Naive B cell (primary cell): ENCODE measurements around the gene LRRTM3. TPM values are rescaled to one million over a fixed set of nuclear protein-coding genes. Genes with fewer than 3 reads are reported as not detected.

ENCODE experiments used
- ATAC-seq, 2 donors: fragments of 150-1000 bp; cut with Tn5 transposase; 2 replicates each; pipeline ENCODE4 v1.10.0; 2021; ENCODE audit warnings: low read depth in 2 of 2, mild to moderate bottlenecking in 2 of 2, moderate library complexity in 2 of 2
- DNase-seq: peaks from one replicate; pipeline ENCODE4 v3.0.0; 2022
- H3K27ac Mint-ChIP-seq, 6 donors: one replicate each; pipeline ENCODE4 v1.8.0; 2020 to 2022; ENCODE audit warnings: mild to moderate bottlenecking in 6 of 6, mixed read lengths in 6 of 6, moderate library complexity in 5 of 6, inconsistent platforms in 2 of 6
- H3K27me3 Mint-ChIP-seq, 3 donors: one replicate each; pipeline ENCODE4 v1.8.0; 2021 to 2022; ENCODE audit warnings: mixed read lengths in 3 of 3, mild to moderate bottlenecking in 1 of 3
- H3K36me3 Mint-ChIP-seq, 2 donors: one replicate each; pipeline ENCODE4 v1.8.0; 2020 to 2022; ENCODE audit warnings: mixed read lengths in 2 of 2, inconsistent platforms in 1 of 2, mild to moderate bottlenecking in 1 of 2
- H3K4me1 Mint-ChIP-seq, 3 donors: one replicate each; pipeline ENCODE4 v1.8.0; 2020 to 2022; ENCODE audit warnings: mixed read lengths in 3 of 3, inconsistent platforms in 1 of 3, mild to moderate bottlenecking in 1 of 3, moderate library complexity in 1 of 3
- H3K4me3 Mint-ChIP-seq, 8 donors: one replicate each; pipeline ENCODE4 v1.8.0; 2020 to 2022; ENCODE audit warnings: mild to moderate bottlenecking in 8 of 8, mixed read lengths in 8 of 8, moderate library complexity in 8 of 8, inconsistent platforms in 2 of 8
- H3K9me3 Mint-ChIP-seq, 7 donors: one replicate each; pipeline ENCODE4 v1.8.0; 2020 to 2022; ENCODE audit warnings: mixed read lengths in 7 of 7, mild to moderate bottlenecking in 5 of 7, inconsistent platforms in 2 of 7, moderate library complexity in 1 of 7
- polyA plus RNA-seq, 6 donors: library from polyadenylated mRNA; unstranded; fragments of 300-500 nt; fragmentation: Illumina TruSeq; gene quantifications; one replicate each; pipeline ENCODE4 v1.2.3, GENCODE V29; 2021; ENCODE audit warnings: low read depth in 6 of 6

The LRRTM3 gene
- polyA plus RNA-seq, 6 donors from 2014 or later = not detected

DNA sequence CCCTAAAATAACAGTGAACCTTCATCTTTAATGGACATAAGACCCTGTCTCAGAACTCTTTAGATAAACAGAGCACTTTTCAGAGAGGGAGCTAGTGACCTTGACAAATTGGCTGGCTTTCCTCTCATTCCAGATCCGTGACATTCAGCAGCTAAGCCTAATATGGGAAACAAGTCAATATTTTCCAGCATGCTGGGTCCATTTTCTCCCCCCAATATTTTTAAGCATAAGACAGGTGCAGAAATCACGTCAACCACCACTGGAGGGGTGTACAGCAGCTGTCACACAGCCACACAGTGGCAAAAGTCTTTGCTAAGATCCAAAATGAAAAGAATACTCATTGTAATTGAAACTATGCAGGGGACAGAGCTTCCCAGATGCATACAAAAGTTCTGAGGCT lies 26.1 kb downstream of the LRRTM3 start:
- H3K36me3 Mint-ChIP-seq = no peaks in the 10 kb centered on the region
- H3K27me3 Mint-ChIP-seq = peaks cover 0 to 4% (median 0%) of the 10 kb centered on the region in 3 donors

GRCh38 chr10:66958466-66958865 lies 32.6 kb downstream of the LRRTM3 start:
- Mint-ChIP-seq H3K36me3 (no peaks in the 10 kb centered on the region), H3K27ac (no peak overlapping the region), H3K4me3 (no peak overlapping the region), H3K9me3 (no peaks in the 10 kb centered on the region), H3K27me3 (peaks cover 0 to 6% (median 0%) of the 10 kb centered on the region in 3 donors), H3K4me1 (no peaks in the 10 kb centered on the region)
- DNase-seq (no peak), ATAC-seq (no peak)

More for the DNA sequence above, 26.1 kb downstream of the LRRTM3 start:
- Mint-ChIP-seq H3K4me1 (no peaks in the 10 kb centered on the region), H3K27ac (no peak overlapping the region), H3K4me3 (no peak overlapping the region), H3K9me3 (no peaks in the 10 kb centered on the region)
- DNase-seq (no peak), ATAC-seq (no peak)

- H3K4me3 Mint-ChIP-seq = no peak overlapping the region
- no peak for DNase-seq
- ATAC-seq = no peak
Observed at GRCh38 chr10:66964946-66965345, 39.1 kb downstream of the LRRTM3 start.

GRCh38 chr10:66980246-66980815 lies 54.5 kb downstream of the LRRTM3 start:
- Mint-ChIP-seq H3K27ac (no peak overlapping the region), H3K27me3 (no peaks in the 10 kb centered on the region), H3K9me3 (peaks cover 0 to 3% (median 0%) of the 10 kb centered on the region in 7 donors), H3K4me1 (no peaks in the 10 kb centered on the region), H3K36me3 (no peaks in the 10 kb centered on the region), H3K4me3 (no peak overlapping the region)
- DNase-seq (no peak), ATAC-seq (no peak)

More at GRCh38 chr10:66964946-66965345, 39.1 kb downstream of the LRRTM3 start:
- Mint-ChIP-seq H3K36me3 (no peaks in the 10 kb centered on the region), H3K9me3 (no peaks in the 10 kb centered on the region), H3K4me1 (no peaks in the 10 kb centered on the region), H3K27me3 (no peaks in the 10 kb centered on the region), H3K27ac (no peak overlapping the region)

DNA sequence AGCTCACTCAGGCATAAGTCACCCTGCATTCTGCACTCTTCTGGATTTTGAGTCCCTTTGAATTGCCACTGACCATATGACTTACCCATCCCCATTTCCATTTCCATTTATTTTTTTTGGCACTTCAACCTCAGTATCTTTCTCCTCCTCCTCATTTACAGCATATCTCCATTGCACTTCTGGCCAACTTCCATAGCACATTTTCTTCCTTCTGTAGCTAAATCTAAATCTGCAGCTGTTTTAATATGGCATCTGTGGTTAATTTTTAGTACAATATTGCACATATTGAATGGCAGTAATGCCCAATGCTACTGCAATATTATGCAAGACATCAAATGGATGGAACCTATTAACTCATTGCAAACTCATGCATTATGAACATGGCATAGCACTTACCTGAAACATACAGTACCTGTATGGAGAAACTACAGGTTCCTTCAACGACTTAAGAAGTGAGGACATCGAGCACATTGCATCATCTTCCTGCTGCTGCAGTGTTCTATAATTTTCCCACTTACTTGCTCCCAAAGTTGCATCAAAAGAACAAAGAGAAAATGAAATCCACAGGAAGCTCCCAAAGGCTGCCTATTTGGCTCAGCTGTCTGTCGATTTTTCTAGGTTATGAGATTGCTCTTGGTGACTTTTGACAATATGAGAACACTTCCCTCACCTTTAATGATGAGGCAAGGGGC lies 55.7 kb downstream of the LRRTM3 start:
- peaks cover 0 to 3% (median 0%) of the 10 kb centered on the region in 7 donors for H3K9me3 Mint-ChIP-seq
- no peak overlapping the region for H3K27ac Mint-ChIP-seq
- no peak overlapping the region for H3K4me3 Mint-ChIP-seq
- no peak for DNase-seq
- ATAC-seq = no peak
- H3K36me3 Mint-ChIP-seq = no peaks in the 10 kb centered on the region
- no peaks in the 10 kb centered on the region for H3K27me3 Mint-ChIP-seq
- H3K4me1 Mint-ChIP-seq = no peaks in the 10 kb centered on the region

GRCh38 chr10:66982053-66982420 lies 56.2 kb downstream of the LRRTM3 start:
- Mint-ChIP-seq H3K36me3 (no peaks in the 10 kb centered on the region), H3K9me3 (peaks cover 0 to 5% (median 0%) of the 10 kb centered on the region in 7 donors), H3K27ac (no peak overlapping the region), H3K4me1 (no peaks in the 10 kb centered on the region), H3K27me3 (no peaks in the 10 kb centered on the region), H3K4me3 (no peak overlapping the region)
- ATAC-seq (no peak), DNase-seq (no peak)

DNA sequence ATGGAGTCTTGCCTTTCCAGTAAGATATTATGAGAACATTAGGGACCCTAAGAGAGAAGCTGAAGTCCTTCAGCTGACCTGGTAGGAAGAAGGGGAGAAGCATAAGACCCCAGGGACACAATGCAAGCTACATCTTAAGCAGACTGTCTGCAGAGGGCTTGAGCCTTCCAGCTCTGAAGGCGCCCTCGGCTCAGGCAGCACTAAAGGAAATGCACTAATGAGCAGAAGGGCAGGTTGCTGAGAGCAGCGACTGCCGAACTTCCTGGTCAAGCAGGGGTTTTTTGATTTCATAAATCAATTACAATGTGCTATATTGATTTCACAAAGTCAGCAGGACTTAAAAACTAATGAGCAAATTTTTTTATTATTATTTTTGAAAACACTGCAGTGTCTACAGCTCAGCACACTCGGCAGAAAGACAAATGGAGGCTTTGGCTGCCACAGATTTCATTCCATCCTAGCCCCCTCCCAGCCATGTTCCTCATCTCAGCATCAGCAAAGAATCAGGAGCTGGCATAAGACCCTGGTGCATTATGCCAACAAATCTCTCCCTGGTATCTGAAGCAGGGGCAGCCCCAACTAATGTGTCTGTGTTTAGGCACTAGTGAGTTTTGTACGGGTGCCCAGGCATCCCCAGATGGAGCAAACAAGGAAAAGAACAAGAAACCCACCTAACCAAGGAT lies 57.1 kb downstream of the LRRTM3 start:
- Mint-ChIP-seq H3K9me3 (peaks cover 0 to 8% (median 0%) of the 10 kb centered on the region in 7 donors), H3K27ac (no peak overlapping the region), H3K4me3 (no peak overlapping the region), H3K36me3 (no peaks in the 10 kb centered on the region), H3K27me3 (no peaks in the 10 kb centered on the region), H3K4me1 (no peaks in the 10 kb centered on the region)
- no peak for ATAC-seq
- no peak for DNase-seq

DNA sequence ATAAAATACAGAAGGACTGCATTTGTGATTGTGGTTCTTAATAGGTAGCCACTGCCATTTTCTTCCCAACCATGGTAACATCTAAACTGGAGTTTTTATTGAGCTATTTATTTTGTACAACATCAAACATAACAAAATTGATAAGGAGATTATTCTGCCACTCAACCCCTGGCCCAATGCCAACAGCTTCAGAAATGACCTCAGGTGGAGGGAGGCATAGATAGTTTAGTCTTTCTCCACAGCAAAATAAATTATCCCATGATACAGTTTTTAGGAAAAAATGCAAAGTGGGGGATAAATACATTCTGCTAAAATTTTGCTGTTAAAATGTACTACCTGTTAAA lies 57.6 kb downstream of the LRRTM3 start:
- H3K4me3 Mint-ChIP-seq = no peak overlapping the region
- H3K4me1 Mint-ChIP-seq = no peaks in the 10 kb centered on the region
- H3K27me3 Mint-ChIP-seq = no peaks in the 10 kb centered on the region
- no peak for ATAC-seq
- no peak overlapping the region for H3K27ac Mint-ChIP-seq
- DNase-seq = no peak
- peaks cover 0 to 8% (median 0%) of the 10 kb centered on the region in 7 donors for H3K9me3 Mint-ChIP-seq
- no peaks in the 10 kb centered on the region for H3K36me3 Mint-ChIP-seq

- Mint-ChIP-seq H3K36me3 (no peaks in the 10 kb centered on the region), H3K27ac (no peak overlapping the region), H3K9me3 (peaks cover 0 to 5% (median 0%) of the 10 kb centered on the region in 7 donors), H3K4me3 (no peak overlapping the region), H3K27me3 (no peaks in the 10 kb centered on the region), H3K4me1 (no peaks in the 10 kb centered on the region)
- ATAC-seq (no peak), DNase-seq (no peak)
Observed at GRCh38 chr10:66990143-66990830, 64.5 kb downstream of the LRRTM3 start.

- no peak for DNase-seq
- Mint-ChIP-seq H3K27me3 (peaks cover 0 to 4% (median 0%) of the 10 kb centered on the region in 3 donors), H3K4me3 (no peak overlapping the region), H3K27ac (no peak overlapping the region), H3K4me1 (no peaks in the 10 kb centered on the region), H3K36me3 (no peaks in the 10 kb centered on the region), H3K9me3 (peaks cover 0 to 3% (median 0%) of the 10 kb centered on the region in 7 donors)
- ATAC-seq = no peak
Observed at GRCh38 chr10:66996996-66997395, 71.2 kb downstream of the LRRTM3 start.

DNA sequence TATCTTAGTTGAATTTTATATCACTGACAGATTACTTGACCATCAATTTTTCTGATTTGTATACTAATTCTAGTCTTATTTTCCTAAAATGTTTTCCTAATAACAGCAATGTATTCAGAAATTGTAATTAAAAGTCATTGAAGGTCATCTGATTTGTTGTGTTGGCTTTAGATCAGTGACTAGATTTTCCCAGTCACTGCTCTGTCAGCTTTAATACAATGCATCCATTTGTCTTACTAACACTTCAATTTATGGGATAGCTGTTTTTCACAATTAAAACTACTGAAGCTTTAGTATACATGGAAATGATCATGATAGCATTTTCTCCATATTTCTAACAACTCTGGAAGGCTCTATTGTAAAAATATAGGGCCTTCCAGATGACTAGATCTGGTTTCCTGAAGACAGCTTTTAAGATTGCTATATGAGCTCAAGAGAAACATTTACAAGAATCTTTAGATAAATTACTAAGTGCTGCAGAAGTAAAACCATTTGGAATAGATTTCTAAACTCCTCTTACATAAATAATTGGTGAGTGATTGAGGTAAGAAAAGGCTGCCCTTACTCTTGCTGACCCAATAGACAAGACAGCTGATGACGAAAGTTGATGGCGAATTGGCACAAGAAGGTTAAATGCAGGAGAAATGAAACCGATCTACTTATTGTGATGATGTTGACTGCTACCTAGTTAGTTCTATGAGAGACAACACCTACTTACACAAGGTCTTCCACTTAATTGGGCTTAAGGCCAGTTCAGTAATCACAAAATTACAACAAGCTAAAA lies 74.1 kb downstream of the LRRTM3 start:
- Mint-ChIP-seq H3K4me1 (no peaks in the 10 kb centered on the region), H3K27me3 (peaks cover 0 to 4% (median 0%) of the 10 kb centered on the region in 3 donors), H3K36me3 (no peaks in the 10 kb centered on the region), H3K4me3 (no peak overlapping the region), H3K9me3 (peaks cover 0 to 3% (median 0%) of the 10 kb centered on the region in 7 donors), H3K27ac (no peak overlapping the region)
- no peak for DNase-seq
- no peak for ATAC-seq

DNA sequence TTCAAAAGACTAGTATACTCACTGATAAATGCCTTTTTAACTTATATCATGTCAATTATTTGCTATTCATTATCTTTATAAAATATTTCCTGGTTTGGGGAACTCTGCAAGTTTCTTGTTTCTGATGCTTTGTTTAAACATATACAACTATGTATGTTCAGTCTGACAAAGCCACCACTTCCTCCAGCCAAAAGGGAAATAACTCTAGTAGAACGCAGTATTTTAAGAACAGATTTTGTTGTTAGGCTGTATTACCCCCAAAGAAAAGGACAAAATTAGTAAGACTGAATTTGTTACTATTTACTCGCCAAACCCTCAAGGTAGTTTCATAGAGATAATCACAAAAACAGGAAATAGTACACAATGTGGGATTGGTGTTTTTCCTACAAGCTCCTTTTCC lies 78.9 kb downstream of the LRRTM3 start:
- Mint-ChIP-seq H3K9me3 (peaks cover 0 to 1% (median 0%) of the 10 kb centered on the region in 7 donors), H3K27ac (no peak overlapping the region), H3K36me3 (no peaks in the 10 kb centered on the region), H3K4me1 (no peaks in the 10 kb centered on the region), H3K27me3 (no peaks in the 10 kb centered on the region), H3K4me3 (no peak overlapping the region)
- no peak for DNase-seq
- no peak for ATAC-seq

DNA sequence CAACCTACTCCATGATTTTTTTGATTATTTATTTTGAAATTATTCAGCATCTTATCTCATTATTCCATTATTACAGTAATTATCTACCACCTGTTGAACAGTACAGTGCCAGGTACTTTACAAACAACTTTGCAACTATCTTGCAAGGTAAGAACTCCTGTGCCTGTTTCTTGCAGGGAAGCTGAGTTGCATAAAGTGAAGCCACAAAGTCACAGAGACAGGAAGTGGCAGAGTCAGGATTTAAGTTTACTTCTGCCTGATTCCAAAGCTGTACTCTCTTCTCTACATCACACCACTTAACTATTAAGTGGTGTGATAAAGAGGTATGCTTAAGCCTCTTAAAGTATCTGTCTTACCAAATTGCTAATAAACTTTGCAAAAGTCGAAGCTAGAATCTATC lies 80.1 kb downstream of the LRRTM3 start:
- no peaks in the 10 kb centered on the region for H3K4me1 Mint-ChIP-seq
- no peak for DNase-seq
- H3K9me3 Mint-ChIP-seq = peaks cover 0 to 3% (median 0%) of the 10 kb centered on the region in 7 donors
- ATAC-seq = no peak
- H3K27me3 Mint-ChIP-seq = no peaks in the 10 kb centered on the region
- no peaks in the 10 kb centered on the region for H3K36me3 Mint-ChIP-seq
- H3K27ac Mint-ChIP-seq = no peak overlapping the region
- no peak overlapping the region for H3K4me3 Mint-ChIP-seq
